Uterus (tissue), 2 donors: ENCODE data around the gene PAK1.

Experiments
- POLR2A ChIP-seq, 2 donors: fragments of 450-650 bp; IDR thresholded peaks; one replicate each; pipeline ENCODE4 v1.6.1; 2016; ENCODE audit warnings: antibody characterized with exemption in 2 of 2, mild to moderate bottlenecking in 1 of 2, moderate library complexity in 1 of 2
- TF ChIP-seq, protein P1 (sequence below), 4 experiments: fragments of 200-600 bp in 2 of 4; fragments of 450-650 bp in 2 of 4; sonication (generic) in 2 of 4; IDR thresholded peaks; one replicate each; pipeline ENCODE4 v1.5.1; 2016 to 2019; ENCODE audit warnings: antibody characterized with exemption in 4 of 4, mild to moderate bottlenecking in 2 of 4, moderate library complexity in 1 of 4

DNA sequence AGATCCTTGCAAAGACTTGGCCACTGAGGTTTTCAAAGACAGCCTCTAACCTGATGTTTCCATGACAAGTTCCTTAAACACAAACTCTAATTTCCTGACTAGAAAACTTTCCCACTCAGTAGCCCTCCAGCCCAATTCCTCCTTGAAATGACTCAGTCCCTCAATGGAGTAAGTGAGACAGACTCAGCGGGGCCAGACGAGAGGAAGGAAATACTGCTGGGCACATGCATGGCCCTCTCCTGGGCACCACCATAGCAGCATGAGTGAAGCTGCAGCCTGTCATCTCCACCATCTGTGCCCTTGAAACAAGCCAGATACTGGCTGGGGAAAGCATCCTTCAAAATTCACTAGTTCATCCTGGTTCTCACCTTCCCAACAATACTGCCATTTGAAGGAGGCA, 96.2 kb downstream of the PAK1 start:
- TF ChIP-seq, protein P1, sequence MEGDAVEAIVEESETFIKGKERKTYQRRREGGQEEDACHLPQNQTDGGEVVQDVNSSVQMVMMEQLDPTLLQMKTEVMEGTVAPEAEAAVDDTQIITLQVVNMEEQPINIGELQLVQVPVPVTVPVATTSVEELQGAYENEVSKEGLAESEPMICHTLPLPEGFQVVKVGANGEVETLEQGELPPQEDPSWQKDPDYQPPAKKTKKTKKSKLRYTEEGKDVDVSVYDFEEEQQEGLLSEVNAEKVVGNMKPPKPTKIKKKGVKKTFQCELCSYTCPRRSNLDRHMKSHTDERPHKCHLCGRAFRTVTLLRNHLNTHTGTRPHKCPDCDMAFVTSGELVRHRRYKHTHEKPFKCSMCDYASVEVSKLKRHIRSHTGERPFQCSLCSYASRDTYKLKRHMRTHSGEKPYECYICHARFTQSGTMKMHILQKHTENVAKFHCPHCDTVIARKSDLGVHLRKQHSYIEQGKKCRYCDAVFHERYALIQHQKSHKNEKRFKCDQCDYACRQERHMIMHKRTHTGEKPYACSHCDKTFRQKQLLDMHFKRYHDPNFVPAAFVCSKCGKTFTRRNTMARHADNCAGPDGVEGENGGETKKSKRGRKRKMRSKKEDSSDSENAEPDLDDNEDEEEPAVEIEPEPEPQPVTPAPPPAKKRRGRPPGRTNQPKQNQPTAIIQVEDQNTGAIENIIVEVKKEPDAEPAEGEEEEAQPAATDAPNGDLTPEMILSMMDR (IDR thresholded peaks at IDR 0.05): no peak
- TF ChIP-seq POLR2A (IDR thresholded peaks at IDR 0.05): no peak
